ENCODE measurements around the gene TFDP2.

TFDP2 gene

GRCh38 chr3:141898908-141899307, 250.4 kb downstream of the TFDP2 start:
- no peaks in the 10 kb centered on the region for H3K27me3 ChIP-seq (ENCODE audit: control insufficient read depth in 1 of 2, insufficient read depth in 2 of 2, low read length in 2 of 2)

GRCh38 chr3:141895731-141896130, 253.6 kb downstream of the TFDP2 start:
- Histone ChIP-seq H3K27me3 (ENCODE audit: control insufficient read depth in 1 of 2, insufficient read depth in 2 of 2, low read length in 2 of 2) (no peaks in the 10 kb centered on the region), H3K27ac (ENCODE audit: low read depth, low read length) (no peak overlapping the region), H3K4me1 (ENCODE audit: control insufficient read depth in 1 of 2, insufficient read depth in 2 of 2, low read length in 2 of 2) (no peaks in the 10 kb centered on the region), H3K9ac (ENCODE audit: low read depth in 1 of 2, low read length in 2 of 2) (no peak overlapping the region), H3K4me3 (ENCODE audit: low read depth in 1 of 2, low read length in 2 of 2) (no peak overlapping the region), H3K9me3 (ENCODE audit: control insufficient read depth in 1 of 2, low read length in 2 of 2) (peaks cover 2 to 8% of the 10 kb centered on the region in 2 donors), H3K36me3 (ENCODE audit: control insufficient read depth in 1 of 2, insufficient read depth in 2 of 2, low read length in 2 of 2) (peaks cover 5 to 13% of the 10 kb centered on the region in 2 donors)

More at GRCh38 chr3:141898908-141899307, 250.4 kb downstream of the TFDP2 start:
- peaks cover 5 to 9% of the 10 kb centered on the region in 2 donors for H3K36me3 ChIP-seq (ENCODE audit: control insufficient read depth in 1 of 2, insufficient read depth in 2 of 2, low read length in 2 of 2)
- no peak overlapping the region for H3K4me3 ChIP-seq (ENCODE audit: low read depth in 1 of 2, low read length in 2 of 2)
- peaks cover 2 to 8% of the 10 kb centered on the region in 2 donors for H3K9me3 ChIP-seq (ENCODE audit: control insufficient read depth in 1 of 2, low read length in 2 of 2)
- no peak overlapping the region for H3K9ac ChIP-seq (ENCODE audit: low read depth in 1 of 2, low read length in 2 of 2)
- H3K4me1 ChIP-seq (ENCODE audit: control insufficient read depth in 1 of 2, insufficient read depth in 2 of 2, low read length in 2 of 2) = no peaks in the 10 kb centered on the region
- H3K27ac ChIP-seq (ENCODE audit: low read depth, low read length) = no peak overlapping the region

DNA sequence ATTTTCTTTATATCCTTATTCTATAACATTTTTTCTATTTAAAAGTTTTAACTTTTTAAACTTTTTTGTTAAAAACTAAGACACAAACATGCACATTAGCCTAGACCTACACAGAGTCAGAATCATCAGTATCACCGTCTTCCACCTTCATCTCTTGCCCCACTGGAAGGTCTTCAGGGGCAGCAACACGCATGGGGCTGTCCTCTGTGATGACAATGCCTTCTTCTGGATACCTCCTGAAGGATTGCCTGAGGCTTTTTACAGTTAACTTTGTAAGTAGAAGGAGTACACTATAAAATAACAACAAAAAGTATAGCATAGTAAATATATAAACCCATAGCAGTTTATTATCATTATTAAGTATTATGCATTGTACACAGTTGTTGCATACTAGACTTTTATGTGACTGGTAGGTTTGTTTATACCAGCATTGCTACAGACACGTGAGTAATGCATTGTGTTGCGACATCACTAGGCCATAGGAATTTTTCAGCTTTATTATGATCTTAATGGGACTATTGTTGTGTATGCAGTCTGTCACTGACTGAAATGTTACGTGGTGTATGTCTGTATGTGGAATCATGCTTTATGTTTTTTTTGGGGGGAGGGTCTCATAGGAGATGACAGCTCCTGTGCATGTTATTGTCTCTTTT, 254.7 kb downstream of the TFDP2 start:
- H3K9me3 ChIP-seq (ENCODE audit: control insufficient read depth in 1 of 2, low read length in 2 of 2) = no peaks in the 10 kb centered on the region
- no peak overlapping the region for H3K27ac ChIP-seq (ENCODE audit: low read depth, low read length)
- H3K36me3 ChIP-seq (ENCODE audit: control insufficient read depth in 1 of 2, insufficient read depth in 2 of 2, low read length in 2 of 2) = peaks cover 0 to 13% of the 10 kb centered on the region in 2 donors
- H3K27me3 ChIP-seq (ENCODE audit: control insufficient read depth in 1 of 2, insufficient read depth in 2 of 2, low read length in 2 of 2) = no peaks in the 10 kb centered on the region
- no peak overlapping the region for H3K4me3 ChIP-seq (ENCODE audit: low read depth in 1 of 2, low read length in 2 of 2)
- H3K4me1 ChIP-seq (ENCODE audit: control insufficient read depth in 1 of 2, insufficient read depth in 2 of 2, low read length in 2 of 2) = no peaks in the 10 kb centered on the region
- H3K9ac ChIP-seq (ENCODE audit: low read depth in 1 of 2, low read length in 2 of 2) = no peak overlapping the region
